OCI-LY1 (cell line): ENCODE measurements around the gene P3H1.
A peak's percentile ranks its signal among the peaks of the same experiment; 100 is the strongest.
"Not testable (repeated sequence)": the region's sequence is repeated elsewhere in the genome, so short reads cannot be mapped to it uniquely, and the experiment has no call there.

ENCODE experiments used
- H2AFZ ChIP-seq: fragments of 200-600 bp; sonication (generic), shearing (Covaris generic); 2 replicates; pipeline ENCODE4 v1.6.0; 2014; ENCODE audit warnings: antibody characterized with exemption, mild to moderate bottlenecking, low read length
- H3F3A ChIP-seq: fragments of 200-600 bp; sonication (generic), shearing (Covaris generic); 2 replicates; pipeline ENCODE4 v1.6.0; 2014; ENCODE audit warnings: mild to moderate bottlenecking, antibody characterized with exemption, low read length, moderate library complexity; ENCODE audit not compliant: insufficient read depth
- H3K27ac ChIP-seq: fragments of 200-600 bp; sonication (generic); 2 replicates; pipeline ENCODE4 v1.5.1; 2014; ENCODE audit warnings: low read length, mixed run types, mild to moderate bottlenecking, low read depth; ENCODE audit not compliant: poor library complexity, severe bottlenecking
- H3K27me3 ChIP-seq: fragments of 200-600 bp; sonication (generic); 2 replicates; pipeline ENCODE4 v1.6.0; 2014; ENCODE audit warnings: antibody characterized with exemption, mild to moderate bottlenecking, low read length, moderate library complexity; ENCODE audit not compliant: insufficient read depth
- H3K36me3 ChIP-seq: fragments of 200-600 bp; sonication (generic); 2 replicates; pipeline ENCODE4 v1.6.1; 2014; ENCODE audit warnings: mild to moderate bottlenecking, antibody characterized with exemption, low read length, moderate library complexity, mixed read lengths; ENCODE audit not compliant: insufficient read depth
- H3K4me1 ChIP-seq: fragments of 200-600 bp; sonication (generic); 2 replicates; pipeline ENCODE4 v1.5.1; 2014; ENCODE audit warnings: mild to moderate bottlenecking, low read length, moderate library complexity; ENCODE audit not compliant: insufficient read depth, severe bottlenecking
- H3K4me2 ChIP-seq: fragments of 200-600 bp; sonication (generic), shearing (Covaris generic); 2 replicates; pipeline ENCODE4 v1.6.1; 2014; ENCODE audit warnings: low read length
- H3K4me3 ChIP-seq: fragments of 200-600 bp; sonication (generic); 2 replicates; pipeline ENCODE4 v1.5.1; 2014; ENCODE audit warnings: low read length, low read depth, mild to moderate bottlenecking, mixed read lengths; ENCODE audit not compliant: poor library complexity, severe bottlenecking
- H3K79me2 ChIP-seq: fragments of 200-600 bp; shearing (Covaris generic); 2 replicates; pipeline ENCODE4 v1.6.1; 2016; ENCODE audit warnings: mixed run types, low read length, mixed read lengths; ENCODE audit not compliant: insufficient read depth
- H3K9ac ChIP-seq: fragments of 200-600 bp; sonication (generic), shearing (Covaris generic); 2 replicates; pipeline ENCODE4 v1.6.1; 2014; ENCODE audit warnings: mild to moderate bottlenecking, low read length, mixed read lengths
- H3K9me2 ChIP-seq: fragments of 200-600 bp; sonication (generic), shearing (Covaris generic); 2 replicates; pipeline ENCODE4 v1.6.1; 2014; ENCODE audit warnings: low read depth, mild to moderate bottlenecking, low read length, mixed read lengths
- H3K9me3 ChIP-seq: fragments of 200-600 bp; shearing (Covaris generic); 2 replicates; pipeline ENCODE4 v1.6.1; 2014; ENCODE audit warnings: low read length, mixed read lengths
- H4K20me1 ChIP-seq: fragments of 200-600 bp; sonication (generic), shearing (Covaris generic); 2 replicates; pipeline ENCODE4 v1.6.0; 2016; ENCODE audit warnings: mild to moderate bottlenecking, low read length; ENCODE audit not compliant: insufficient read depth
- CTCF ChIP-seq: fragments of 200-600 bp; sonication (generic), shearing (Covaris generic); IDR thresholded peaks from 2 replicates; pipeline ENCODE4 v1.5.1; 2017; ENCODE audit warnings: mild to moderate bottlenecking, antibody characterized with exemption, low read length, moderate library complexity, mixed read lengths
- EZH2 ChIP-seq: fragments of 200-600 bp; sonication (generic), shearing (Covaris generic); IDR thresholded peaks from 2 replicates; pipeline ENCODE4 v1.8.0; 2017; ENCODE audit warnings: borderline replicate concordance, mixed run types, mild to moderate bottlenecking, antibody characterized with exemption, low read length, moderate library complexity, mixed read lengths

The P3H1 gene

GRCh38 chr1:42766741-42767509 lies at the start of gene P3H1, which contains the start of gene C1orf50:
P3H1 (minus strand) TSS chr1:42767028; CDS start chr1:42766971, 57 bp downstream.
C1orf50 (plus strand) TSS chr1:42767249; CDS start chr1:42767312, 63 bp downstream.
- peak within 1 kb of the TSS; percentile 15 for H3K27ac ChIP-seq
- H3K9me3 ChIP-seq = no peaks in the 10 kb centered on the region
- peaks cover 28% of the 10 kb centered on the region for H3K79me2 ChIP-seq
- peak within 1 kb of the TSS; percentile 100 for H3K4me2 ChIP-seq
- no peak within 1 kb of the TSS for H2AFZ ChIP-seq
- H3F3A ChIP-seq = no peaks in the 10 kb centered on the region
- H4K20me1 ChIP-seq = no peaks in the 10 kb centered on the region
- no peaks in the 10 kb centered on the region for H3K9me2 ChIP-seq
- TF ChIP-seq CTCF = no peak
- no peak for TF ChIP-seq EZH2
- peaks cover 19% of the 10 kb centered on the region; the same call in 1 of the 2 replicates for H3K36me3 ChIP-seq
- H3K9ac ChIP-seq = peak within 1 kb of the TSS; percentile 96
- H3K4me1 ChIP-seq = peaks cover 30% of the 10 kb centered on the region
- peak within 1 kb of the TSS; percentile 92 for H3K4me3 ChIP-seq
- no peaks in the 10 kb centered on the region for H3K27me3 ChIP-seq

GRCh38 chr1:42815941-42816584 lies 49.2 kb upstream of the P3H1 start:
- no peaks in the 10 kb centered on the region for H3K9me2 ChIP-seq
- H3K4me2 ChIP-seq = peak overlapping the region; percentile 98
- no peaks in the 10 kb centered on the region for H3F3A ChIP-seq
- TF ChIP-seq CTCF = no peak
- TF ChIP-seq EZH2 = no peak
- H3K9me3 ChIP-seq = no peaks in the 10 kb centered on the region
- peaks cover 14% of the 10 kb centered on the region for H3K4me1 ChIP-seq
- peak overlapping the region; percentile 1; the same call in 1 of the 2 replicates for H2AFZ ChIP-seq
- no peaks in the 10 kb centered on the region for H4K20me1 ChIP-seq
- H3K79me2 ChIP-seq = no peaks in the 10 kb centered on the region
- no peaks in the 10 kb centered on the region for H3K36me3 ChIP-seq
- H3K27ac ChIP-seq = peak overlapping the region; percentile 30
- H3K4me3 ChIP-seq = peak overlapping the region; percentile 79
- H3K27me3 ChIP-seq = no peaks in the 10 kb centered on the region
- peak overlapping the region; percentile 76 for H3K9ac ChIP-seq

- peaks cover 14% of the 10 kb centered on the region for H3K4me1 ChIP-seq
- not testable (repeated sequence) for H3K9me2 ChIP-seq, H3K36me3 ChIP-seq, H3K4me2 ChIP-seq, H3K9ac ChIP-seq, H3K79me2 ChIP-seq, H3F3A ChIP-seq, H2AFZ ChIP-seq, H3K27ac ChIP-seq, H3K27me3 ChIP-seq, H4K20me1 ChIP-seq, H3K9me3 ChIP-seq, H3K4me3 ChIP-seq
Observed at GRCh38 chr1:42814815-42815214, 48.0 kb upstream of the P3H1 start.
